H1 (cell line): Measurements from ENCODE around the gene ITGAE. TPM values are rescaled to one million over a fixed set of nuclear protein-coding genes. Genes with fewer than 3 reads are reported as not detected.
A peak's percentile ranks its signal among the peaks of the same experiment; 100 is the strongest.

Source experiments
- CTCF ChIA-PET: fragments of 300-600 bp; sonication (Branson Sonifier 250); formaldehyde crosslinking; loops from one replicate; lab custom pipeline; 2021; ENCODE audit not compliant: partially characterized antibody; lab: Charles Lee
- POLR2A ChIA-PET: fragments of 300-600 bp; sonication (Branson Sonifier 250); formaldehyde crosslinking; loops from one replicate; lab custom pipeline; 2021; ENCODE audit warnings: inconsistent platforms; ENCODE audit not compliant: partially characterized antibody; lab: Charles Lee
- DNase-seq, 2 experiments: peaks; one replicate each; pipeline versions ENCODE4 v3.0.0 to v3.0.0-alpha.2; 2010 to 2022; ENCODE audit warnings: low spot score in 2 of 2, low read depth in 1 of 2, mixed read lengths in 1 of 2
- FAIRE-seq: peaks from 2 replicates; lab custom pipeline; 2011; peaks lifted over from hg19 to GRCh38; lab: Jason Lieb, UNC
- H2AFZ ChIP-seq: 2 replicates; pipeline ENCODE4 v1.8.1; 2012; ENCODE audit warnings: low read length, inconsistent platforms
- H2AK5ac ChIP-seq: 2 replicates; pipeline ENCODE4 v1.6.1; 2013; ENCODE audit warnings: low read depth, low read length
- H2BK120ac ChIP-seq: replicated peaks from 2 replicates; pipeline ENCODE3; 2013; ENCODE audit warnings: low read depth, low read length, inconsistent platforms
- H2BK12ac ChIP-seq: 2 replicates; pipeline ENCODE4 v1.6.1; 2013; ENCODE audit warnings: low read depth, low read length
- H2BK15ac ChIP-seq: 2 replicates; pipeline ENCODE4 v1.6.1; 2013; ENCODE audit warnings: low read length
- H2BK20ac ChIP-seq: 2 replicates; pipeline ENCODE4 v1.6.1; 2013; ENCODE audit warnings: low read length
- H2BK5ac ChIP-seq: 2 replicates; pipeline ENCODE4 v1.6.1; 2013; ENCODE audit warnings: low read depth, low read length
- H3K14ac ChIP-seq: 2 replicates; pipeline ENCODE4 v1.6.1; 2013; ENCODE audit warnings: inconsistent platforms; ENCODE audit not compliant: insufficient read length
- H3K18ac ChIP-seq: 2 replicates; pipeline ENCODE4 v1.6.1; 2013; ENCODE audit warnings: low read length; ENCODE audit errors: extremely low read depth
- H3K23ac ChIP-seq: 2 replicates; pipeline ENCODE4 v1.6.1; 2013; ENCODE audit warnings: inconsistent platforms; ENCODE audit not compliant: insufficient read length
- H3K23me2 ChIP-seq: 2 replicates; pipeline ENCODE4 v1.6.1; 2013; ENCODE audit warnings: low read depth, low read length
- H3K27ac ChIP-seq: 2 replicates; pipeline ENCODE4 v1.6.1; 2011; ENCODE audit warnings: low read depth, low read length, inconsistent platforms
- H3K27me3 ChIP-seq, 4 experiments: replicated peaks in 1 of 4; 1 replicate in 1 of 4; 2 replicates in 3 of 4; pipeline versions ENCODE4 v1.6.1 to v1.8.1; 2011 to 2013; ENCODE audit warnings: low read length in 3 of 4, mild to moderate bottlenecking in 3 of 4, inconsistent platforms in 2 of 4, mixed read lengths in 2 of 4, moderate library complexity in 1 of 4; ENCODE audit not compliant: control insufficient read depth in 3 of 4, insufficient read depth in 3 of 4; ENCODE audit errors: extremely low read depth in 1 of 4
- H3K36me3 ChIP-seq, 4 experiments: 2 replicates each; pipeline versions ENCODE4 v1.6.1 to v1.8.1; 2011 to 2013; ENCODE audit warnings: mild to moderate bottlenecking in 4 of 4, low read length in 3 of 4, moderate library complexity in 2 of 4, control low read depth in 1 of 4, inconsistent platforms in 1 of 4; ENCODE audit not compliant: insufficient read depth in 4 of 4, control insufficient read depth in 2 of 4
- H3K4ac ChIP-seq: replicated peaks from 2 replicates; pipeline ENCODE3; 2013; ENCODE audit warnings: low read length, low read depth, mixed read lengths, inconsistent platforms; ENCODE audit not compliant: insufficient read length
- H3K4me1 ChIP-seq, 4 experiments: replicated peaks in 1 of 4; 1 replicate in 1 of 4; 2 replicates in 3 of 4; pipeline versions ENCODE4 v1.6.1 to v1.8.1; 2011 to 2013; ENCODE audit warnings: low read length in 3 of 4, inconsistent platforms in 2 of 4, mixed read lengths in 1 of 4; ENCODE audit not compliant: insufficient read depth in 4 of 4, control insufficient read depth in 3 of 4
- H3K4me2 ChIP-seq, 2 experiments: 2 replicates each; pipeline versions ENCODE4 v1.6.1 to v1.8.1; 2011 to 2013; ENCODE audit warnings: low read depth in 2 of 2, low read length in 2 of 2, control low read depth in 1 of 2, inconsistent platforms in 1 of 2, mild to moderate bottlenecking in 1 of 2; ENCODE audit not compliant: insufficient read depth in 1 of 2
- H3K4me3 ChIP-seq, 4 experiments: fragments of 200-600, 300-600 bp in 1 of 4; sonication (generic), shearing (Covaris generic), sonication (Bioruptor Twin) in 1 of 4; 2 replicates each; pipeline versions ENCODE4 v1.5.1 to v1.8.1; 2011 to 2016; ENCODE audit warnings: low read length in 4 of 4, low read depth in 3 of 4, control low read depth in 2 of 4, inconsistent platforms in 2 of 4, mild to moderate bottlenecking in 2 of 4, mixed read lengths in 1 of 4, moderate library complexity in 1 of 4; ENCODE audit not compliant: insufficient read depth in 2 of 4; ENCODE audit errors: extremely low read depth in 1 of 4
- H3K56ac ChIP-seq: replicated peaks from 2 replicates; pipeline ENCODE3; 2013; ENCODE audit warnings: low read depth, mild to moderate bottlenecking, mixed read lengths, low read length, inconsistent platforms; ENCODE audit not compliant: insufficient read length
- H3K79me1 ChIP-seq: 2 replicates; pipeline ENCODE4 v1.6.1; 2013; ENCODE audit warnings: low read depth, low read length, control low read depth
- H3K79me2 ChIP-seq, 2 experiments: 2 replicates each; pipeline versions ENCODE4 v1.6.1 to v1.8.1; 2012 to 2013; ENCODE audit warnings: low read length in 2 of 2, mild to moderate bottlenecking in 2 of 2, inconsistent platforms in 1 of 2; ENCODE audit not compliant: insufficient read depth in 2 of 2, control insufficient read depth in 1 of 2
- H3K9ac ChIP-seq, 4 experiments: replicated peaks in 1 of 4; 1 replicate in 1 of 4; 2 replicates in 3 of 4; pipeline versions ENCODE4 v1.6.1 to v1.8.1; 2011 to 2013; ENCODE audit warnings: low read depth in 3 of 4, low read length in 3 of 4, control low read depth in 2 of 4, mild to moderate bottlenecking in 2 of 4, moderate library complexity in 2 of 4, inconsistent platforms in 1 of 4; ENCODE audit errors: extremely low read depth in 1 of 4
- H3K9me3 ChIP-seq, 2 experiments: 2 replicates each; pipeline versions ENCODE4 v1.6.1 to v1.8.1; 2012 to 2013; ENCODE audit warnings: mild to moderate bottlenecking in 2 of 2, moderate library complexity in 2 of 2, control low read depth in 1 of 2, inconsistent platforms in 1 of 2, low read depth in 1 of 2, low read length in 1 of 2, mixed read lengths in 1 of 2; ENCODE audit not compliant: insufficient read depth in 2 of 2
- H4K20me1 ChIP-seq, 2 experiments: replicated peaks in 1 of 2; 2 replicates each; pipeline versions ENCODE3 to v1.8.1; 2011 to 2013; ENCODE audit warnings: inconsistent platforms in 2 of 2, low read length in 2 of 2, mild to moderate bottlenecking in 1 of 2; ENCODE audit not compliant: insufficient read depth in 2 of 2, control insufficient read depth in 1 of 2
- H4K5ac ChIP-seq: 2 replicates; pipeline ENCODE4 v1.6.1; 2013; ENCODE audit warnings: low read length, low read depth, mixed read lengths, inconsistent platforms; ENCODE audit not compliant: insufficient read length
- H4K8ac ChIP-seq: 2 replicates; pipeline ENCODE4 v1.8.0; 2013; ENCODE audit warnings: mild to moderate bottlenecking, moderate library complexity, low read length, inconsistent platforms; ENCODE audit not compliant: insufficient read depth; ENCODE audit errors: extremely low read depth
- H4K91ac ChIP-seq: replicated peaks from 2 replicates; pipeline ENCODE3; 2013; ENCODE audit warnings: low read length, mixed read lengths, inconsistent platforms; ENCODE audit not compliant: insufficient read length
- EZH2 ChIP-seq: fragments of 200-600 bp; sonication (generic); IDR thresholded peaks from 2 replicates; pipeline ENCODE4 v1.7.1; 2012; ENCODE audit warnings: low read depth, mild to moderate bottlenecking, moderate library complexity, low read length, inconsistent platforms; ENCODE audit not compliant: severe bottlenecking
- FOSL1 ChIP-seq: IDR thresholded peaks from 2 replicates; pipeline ENCODE4 v1.6.1; 2011; ENCODE audit warnings: mild to moderate bottlenecking, low read depth, low read length, moderate library complexity; ENCODE audit not compliant: insufficient read depth
- HDAC6 ChIP-seq: IDR thresholded peaks from one replicate; pipeline ENCODE4 v1.7.1; 2012; ENCODE audit warnings: low read depth, mild to moderate bottlenecking, inconsistent platforms, low read length, moderate library complexity
- PHF8 ChIP-seq: fragments of 200-600 bp; sonication (generic); conservative IDR thresholded peaks from 2 replicates; pipeline ENCODE4 v1.7.1; 2012; ENCODE audit warnings: low read depth, mild to moderate bottlenecking, inconsistent platforms, low read length, moderate library complexity
- POLR2AphosphoS5 ChIP-seq: IDR thresholded peaks from 2 replicates; pipeline ENCODE4 v1.6.1; 2011; ENCODE audit warnings: low read depth, low read length
- RBBP5 ChIP-seq: IDR thresholded peaks from 2 replicates; pipeline ENCODE4 v1.7.1; 2012; ENCODE audit warnings: low read depth, mild to moderate bottlenecking, inconsistent platforms, low read length, moderate library complexity, borderline replicate concordance
- SRF ChIP-seq: IDR thresholded peaks from 2 replicates; pipeline ENCODE4 v1.6.1; 2011; ENCODE audit warnings: mild to moderate bottlenecking, low read depth, low read length, moderate library complexity
- WGBS, 2 experiments: shearing (Covaris generic) in 1 of 2; methylation state at CpG; one replicate each; pipeline versions ENCODE4 v1.1.6 to v1.1.7; 2013 to 2015; ENCODE audit warnings: low lambda C conversion rate in 2 of 2, mixed read lengths in 2 of 2, inconsistent platforms in 1 of 2, low coverage in 1 of 2, missing lambda C conversion rate in 1 of 2; ENCODE audit not compliant: insufficient replicate concordance in 2 of 2, insufficient coverage in 1 of 2, insufficient read length in 1 of 2; ENCODE audit errors: extremely low coverage in 1 of 2, missing lambda C conversion rate in 1 of 2; 5-methylcytosine and 5-hydroxymethylcytosine counted together
- polyA plus RNA-seq, 7 experiments: library from polyadenylated mRNA; depleted of rRNA in 3 of 7; stranded (reverse) in 5 of 7; unstranded in 2 of 7; fragments of >200 nt in 5 of 7; fragments of 200-250 nt in 2 of 7; gene quantifications; 1 replicate in 5 of 7; 2 replicates in 1 of 7; 4 replicates in 1 of 7; pipeline versions ENCODE4 v1.2.1 to v1.2.3, GENCODE V29; 2011 to 2013; ENCODE audit warnings: missing spikeins in 2 of 7, mixed read lengths in 2 of 7
- total RNA-seq: library from RNA; stranded (reverse); fragmentation: NEBNext Ultra II Directional; extraction: Animal tissue kit (Norgen Biotek cat#: 25700); gene quantifications from 2 replicates; pipeline ENCODE4 v1.2.1, GENCODE V29; 2021
- TF ChIP-seq, protein P1 (sequence below): IDR thresholded peaks from 2 replicates; pipeline ENCODE4 v1.6.1; 2012; ENCODE audit warnings: inconsistent platforms
- TF ChIP-seq, protein P2 (sequence below), 3 experiments: IDR thresholded peaks; 1 replicate in 2 of 3; 2 replicates in 1 of 3; pipeline versions ENCODE4 v1.5.1 to v1.6.1; 2011; ENCODE audit warnings: low read length in 3 of 3, mild to moderate bottlenecking in 3 of 3, inconsistent platforms in 2 of 3, low read depth in 1 of 3, moderate library complexity in 1 of 3; ENCODE audit not compliant: insufficient read depth in 1 of 3; ENCODE audit errors: control extremely low read depth in 1 of 3

The ITGAE gene
- total and polyA plus RNA-seq, 2 of the 8 experiments (the other 6 are each of a cell fraction or from before 2014, with no cell fraction given) = 23.2 to 43.1 TPM

DNA sequence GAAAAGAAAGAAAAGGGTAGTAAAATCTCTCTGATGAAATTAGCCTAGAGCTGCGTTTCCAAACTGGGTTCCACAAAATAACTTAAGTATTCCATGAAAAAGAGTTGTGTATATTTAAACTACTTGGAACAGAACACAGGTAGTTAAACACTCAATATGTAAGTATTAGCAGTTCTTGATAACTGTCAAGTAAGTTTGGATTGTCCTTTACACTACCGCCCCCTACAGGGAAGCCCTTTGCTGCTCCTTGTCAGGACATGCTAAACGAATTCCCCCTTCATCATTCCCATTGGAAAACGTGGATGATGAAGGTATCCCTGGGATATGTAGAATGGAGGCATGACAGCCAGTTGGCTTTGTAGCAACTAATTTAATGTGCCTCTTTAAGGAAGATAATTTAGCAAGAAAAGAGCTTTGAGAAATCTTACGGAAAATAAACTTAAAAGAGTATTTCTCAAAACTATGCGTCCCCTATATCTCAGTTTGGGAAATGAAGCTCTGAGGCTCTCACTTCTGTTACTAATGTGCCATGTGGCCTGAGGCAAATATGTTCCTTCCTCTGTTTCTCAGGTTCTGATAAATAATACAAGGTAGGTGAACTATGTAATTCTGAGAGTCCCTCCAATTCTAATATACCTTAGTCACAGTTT is 26.3 kb upstream of the ITGAE start:
- H4K91ac ChIP-seq = no peak overlapping the region
- H2BK120ac ChIP-seq = no peak overlapping the region
- H3K4me3 ChIP-seq = no peak overlapping the region
- no peaks in the 10 kb centered on the region for H3K4me1 ChIP-seq
- H3K36me3 ChIP-seq = peaks cover 9 to 51% (median 43%) of the 10 kb centered on the region in 4 experiments
- no peak overlapping the region for H3K9ac ChIP-seq
- H2BK5ac ChIP-seq = no peak overlapping the region
- no peak overlapping the region for H3K23ac ChIP-seq
- no peaks in the 10 kb centered on the region for H3K27me3 ChIP-seq
- CTCF ChIA-PET = interaction anchor here (0.6 to 6.5 kb wide), 31 partner anchors 9 to 794 kb away, joined by 3 to 81 read pairs (median 4); partner anchors contain the start of gene NCBP3
- H2BK20ac ChIP-seq = no peak overlapping the region
- peaks cover 0 to 4% of the 10 kb centered on the region in 2 experiments; a peak in 2 of 4 replicates for H3K79me2 ChIP-seq
- H2AFZ ChIP-seq = no peak overlapping the region
- no peak overlapping the region for H4K5ac ChIP-seq
- DNase-seq (peak in 1 of 2 experiments; percentile 80), FAIRE-seq (peak; percentile 83)
- H4K20me1 ChIP-seq = peaks cover 2 to 4% of the 10 kb centered on the region in 2 experiments
- H3K79me1 ChIP-seq = peaks cover 2% of the 10 kb centered on the region; the same call in 1 of the 2 replicates
- no peak overlapping the region for H3K4me2 ChIP-seq
- POLR2A ChIA-PET = interaction anchor here (1.2 to 1.8 kb wide), 2 partner anchors 12 to 17 kb away, joined by 3 to 6 read pairs; no protein-coding TSS in a partner anchor
- H3K14ac ChIP-seq = no peak overlapping the region
- no peak overlapping the region for H4K8ac ChIP-seq
- H3K4ac ChIP-seq = no peak overlapping the region
- H3K56ac ChIP-seq = no peak overlapping the region
- no peak overlapping the region for H2BK15ac ChIP-seq
- WGBS, 2 experiments = 71% methylated on average over 6 of the region's 6 CpGs; no CpG with 5 or more reads in 1 of the 2 experiments
- H2BK12ac ChIP-seq = no peak overlapping the region
- no peak overlapping the region for H3K27ac ChIP-seq
- H3K18ac ChIP-seq = no peak overlapping the region
- H2AK5ac ChIP-seq = no peak overlapping the region
- no peaks in the 10 kb centered on the region for H3K23me2 ChIP-seq
- no peaks in the 10 kb centered on the region for H3K9me3 ChIP-seq
- TF ChIP-seq RBBP5 (no peak), FOSL1 (no peak), EZH2 (no peak), POLR2AphosphoS5 (no peak), SRF (no peak), HDAC6 (no peak), PHF8 (no peak)
- TF ChIP-seq, protein P1, sequence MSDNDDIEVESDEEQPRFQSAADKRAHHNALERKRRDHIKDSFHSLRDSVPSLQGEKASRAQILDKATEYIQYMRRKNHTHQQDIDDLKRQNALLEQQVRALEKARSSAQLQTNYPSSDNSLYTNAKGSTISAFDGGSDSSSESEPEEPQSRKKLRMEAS = no peak
- TF ChIP-seq, protein P2, sequence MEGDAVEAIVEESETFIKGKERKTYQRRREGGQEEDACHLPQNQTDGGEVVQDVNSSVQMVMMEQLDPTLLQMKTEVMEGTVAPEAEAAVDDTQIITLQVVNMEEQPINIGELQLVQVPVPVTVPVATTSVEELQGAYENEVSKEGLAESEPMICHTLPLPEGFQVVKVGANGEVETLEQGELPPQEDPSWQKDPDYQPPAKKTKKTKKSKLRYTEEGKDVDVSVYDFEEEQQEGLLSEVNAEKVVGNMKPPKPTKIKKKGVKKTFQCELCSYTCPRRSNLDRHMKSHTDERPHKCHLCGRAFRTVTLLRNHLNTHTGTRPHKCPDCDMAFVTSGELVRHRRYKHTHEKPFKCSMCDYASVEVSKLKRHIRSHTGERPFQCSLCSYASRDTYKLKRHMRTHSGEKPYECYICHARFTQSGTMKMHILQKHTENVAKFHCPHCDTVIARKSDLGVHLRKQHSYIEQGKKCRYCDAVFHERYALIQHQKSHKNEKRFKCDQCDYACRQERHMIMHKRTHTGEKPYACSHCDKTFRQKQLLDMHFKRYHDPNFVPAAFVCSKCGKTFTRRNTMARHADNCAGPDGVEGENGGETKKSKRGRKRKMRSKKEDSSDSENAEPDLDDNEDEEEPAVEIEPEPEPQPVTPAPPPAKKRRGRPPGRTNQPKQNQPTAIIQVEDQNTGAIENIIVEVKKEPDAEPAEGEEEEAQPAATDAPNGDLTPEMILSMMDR (IDR thresholded peaks at IDR 0.05; ENCODE audit: control extremely low read depth in 1 of 3, insufficient read depth in 1 of 3, low read depth in 1 of 3, low read length in 3 of 3) = peak; percentile 37 to 87 (median 67)
